Neutrophil (primary cell): Measurements from ENCODE around the gene GPR12.
"Not testable (repeated sequence)": the region's sequence is repeated elsewhere in the genome, so short reads cannot be mapped to it uniquely, and the experiment has no call there.

Source experiments
- H3K27ac ChIP-seq: fragments of 200-600 bp; sonication (generic); 2 replicates; pipeline ENCODE4 v1.5.1; 2016; ENCODE audit warnings: mild to moderate bottlenecking, moderate library complexity
- H3K27me3 ChIP-seq: fragments of 200-600 bp; sonication (generic); 2 replicates; pipeline ENCODE4 v1.6.0; 2016; ENCODE audit warnings: mild to moderate bottlenecking
- H3K36me3 ChIP-seq: fragments of 200-600 bp; sonication (generic); 2 replicates; pipeline ENCODE4 v1.5.1; 2017
- H3K4me1 ChIP-seq, 2 experiments: fragments of 200-600 bp in 1 of 2; sonication (generic) in 1 of 2; 1 replicate in 1 of 2; 2 replicates in 1 of 2; pipeline versions ENCODE4 v1.5.1 to v1.6.1; 2013 to 2016; ENCODE audit warnings: low read depth in 1 of 2, low read length in 1 of 2, mild to moderate bottlenecking in 1 of 2, moderate library complexity in 1 of 2; ENCODE audit not compliant: control insufficient read depth in 1 of 2, insufficient read depth in 1 of 2
- H3K4me3 ChIP-seq, 2 experiments: fragments of 200-600 bp in 1 of 2; sonication (generic) in 1 of 2; 1 replicate in 1 of 2; 2 replicates in 1 of 2; pipeline ENCODE4 v1.5.1; 2013 to 2016; ENCODE audit warnings: low read depth in 1 of 2, low read length in 1 of 2, mild to moderate bottlenecking in 1 of 2, moderate library complexity in 1 of 2
- H3K9me3 ChIP-seq: fragments of 200-600 bp; sonication (generic); 2 replicates; pipeline ENCODE4 v1.5.1; 2016
- CTCF ChIP-seq: fragments of 200-600 bp; sonication (generic); IDR thresholded peaks from 2 replicates; pipeline ENCODE4 v1.5.1; 2016; ENCODE audit warnings: antibody characterized with exemption

GPR12 gene

DNA sequence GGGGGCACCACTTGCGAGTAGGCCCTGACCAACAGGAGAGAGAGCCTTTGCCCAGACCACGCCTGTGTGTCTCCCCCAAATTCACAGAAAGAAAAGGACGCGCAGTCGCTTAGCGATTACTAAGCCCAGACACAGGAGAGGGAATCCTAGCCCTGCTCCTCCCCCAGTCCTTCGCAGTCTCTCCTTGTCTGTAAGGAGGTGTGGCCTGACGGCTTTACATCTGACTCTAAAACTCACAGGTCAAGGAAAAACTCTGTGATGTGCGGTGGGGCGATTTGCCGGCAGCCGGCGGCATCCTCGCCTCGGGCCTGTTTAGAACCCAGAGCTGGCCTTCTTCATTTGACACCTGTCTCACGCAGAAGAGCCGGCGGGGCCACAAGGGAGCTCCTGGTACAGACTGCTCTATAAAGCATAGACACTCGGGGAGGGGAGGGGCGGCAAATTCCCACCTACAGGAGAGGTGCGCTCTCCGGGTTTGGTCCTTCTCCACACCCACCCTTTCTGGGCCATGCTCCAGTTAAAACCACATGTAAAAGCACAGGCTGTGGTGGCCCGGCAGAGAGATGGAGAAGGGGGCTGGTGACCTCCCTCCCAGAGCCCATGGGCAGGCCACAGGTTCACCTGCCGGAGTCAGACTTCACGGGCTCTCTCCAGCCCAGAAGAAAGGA, 17.8 kb downstream of the GPR12 start:
- H3K27ac ChIP-seq, result no peak overlapping the region
- H3K27me3 ChIP-seq, result peaks cover 31% of the 10 kb centered on the region
- H3K9me3 ChIP-seq, result no peaks in the 10 kb centered on the region
- no peak for TF ChIP-seq CTCF
- H3K4me3 ChIP-seq, result no peak overlapping the region
- H3K36me3 ChIP-seq, result no peaks in the 10 kb centered on the region
- H3K4me1 ChIP-seq, result no peaks in the 10 kb centered on the region

- no peak for TF ChIP-seq CTCF
- no peaks in the 10 kb centered on the region for H3K4me1 ChIP-seq
- H3K27me3 ChIP-seq, result no peaks in the 10 kb centered on the region
- no peak overlapping the region for H3K4me3 ChIP-seq
- H3K9me3 ChIP-seq, result no peaks in the 10 kb centered on the region
- H3K36me3 ChIP-seq, result no peaks in the 10 kb centered on the region
- no peak overlapping the region for H3K27ac ChIP-seq
Measured at GRCh38 chr13:26735677-26736076, 24.9 kb downstream of the GPR12 start.

GRCh38 chr13:26727633-26728032, 33.0 kb downstream of the GPR12 start:
- Histone ChIP-seq H3K27me3 (no peaks in the 10 kb centered on the region), H3K27ac (no peak overlapping the region), H3K4me3 (no peak overlapping the region), H3K4me1 (no peaks in the 10 kb centered on the region), H3K36me3 (no peaks in the 10 kb centered on the region), H3K9me3 (no peaks in the 10 kb centered on the region)
- no peak for TF ChIP-seq CTCF

- Histone ChIP-seq H3K27ac (no peak overlapping the region), H3K27me3 (no peaks in the 10 kb centered on the region), H3K36me3 (no peaks in the 10 kb centered on the region), H3K4me1 (peaks cover 0 to under 1% of the 10 kb centered on the region in 2 experiments), H3K9me3 (no peaks in the 10 kb centered on the region), H3K4me3 (no peak overlapping the region)
- no peak for TF ChIP-seq CTCF
Measured at GRCh38 chr13:26727122-26727521, 33.5 kb downstream of the GPR12 start.

- Histone ChIP-seq H3K27ac (no peak overlapping the region), H3K27me3 (no peaks in the 10 kb centered on the region), H3K4me1 (peaks cover 3 to 5% of the 10 kb centered on the region in 2 experiments), H3K36me3 (no peaks in the 10 kb centered on the region), H3K4me3 (no peak overlapping the region), H3K9me3 (no peaks in the 10 kb centered on the region)
- no peak for TF ChIP-seq CTCF
Measured at GRCh38 chr13:26726684-26727083, 33.9 kb downstream of the GPR12 start.

- not testable (repeated sequence) for H3K27me3 ChIP-seq
Measured at GRCh38 chr13:26723620-26724019, 37.0 kb downstream of the GPR12 start.

More at GRCh38 chr13:26723620-26724019, 37.0 kb downstream of the GPR12 start:
- H3K4me1 ChIP-seq, result peaks cover 9 to 15% of the 10 kb centered on the region in 2 experiments
- H3K9me3 ChIP-seq, H3K27ac ChIP-seq, H3K4me3 ChIP-seq, H3K36me3 ChIP-seq: not testable (repeated sequence)
